ENCODE results near the gene CCT2.

The CCT2 gene

GRCh38 chr12:69575346-69575745, 9.9 kb upstream of the CCT2 start:
- peaks cover 1% of the 10 kb centered on the region; the same call in 1 of the 2 replicates for H3K36me3 ChIP-seq (ENCODE audit: control insufficient read depth, insufficient read depth, low read length)
- no peak for TF ChIP-seq CTCF (IDR thresholded peaks at IDR 0.05; ENCODE audit: insufficient read depth, low read length, poor library complexity, severe bottlenecking)

DNA sequence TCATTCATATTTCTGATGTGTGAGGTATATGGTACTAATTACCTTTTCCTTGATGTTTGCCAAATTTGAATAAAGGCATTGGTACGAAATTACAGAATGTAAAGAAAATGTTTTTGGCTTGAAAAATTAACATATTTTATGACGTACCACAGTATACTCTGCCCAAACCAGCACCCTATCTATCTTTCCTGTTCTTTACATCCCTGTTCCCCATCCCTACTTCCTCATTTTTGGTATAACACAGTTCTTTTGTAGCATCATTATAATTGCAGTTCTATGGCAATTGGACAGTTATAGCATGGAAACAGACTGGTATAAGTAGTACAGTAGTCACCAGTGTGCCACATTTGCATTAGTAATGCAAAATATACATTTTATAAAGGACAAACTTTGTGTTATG, 7.0 kb upstream of the CCT2 start:
- Histone ChIP-seq H3K36me3 (ENCODE audit: control insufficient read depth, insufficient read depth, low read length) (peaks cover 1% of the 10 kb centered on the region; the same call in 1 of the 2 replicates), H3K4me3 (replicated peaks; ENCODE audit: low read depth, low read length) (no peak overlapping the region), H3K27me3 (replicated peaks; ENCODE audit: control insufficient read depth, insufficient read depth, low read length) (no peaks in the 10 kb centered on the region)
- no peak for TF ChIP-seq CTCF (IDR thresholded peaks at IDR 0.05; ENCODE audit: insufficient read depth, low read length, poor library complexity, severe bottlenecking)
- no peak for DNase-seq (ENCODE audit: extremely low read depth, insufficient read length)

More at GRCh38 chr12:69575346-69575745, 9.9 kb upstream of the CCT2 start:
- DNase-seq (ENCODE audit: extremely low read depth, insufficient read length): no peak
- no peaks in the 10 kb centered on the region for H3K27me3 ChIP-seq (replicated peaks; ENCODE audit: control insufficient read depth, insufficient read depth, low read length)
- H3K4me3 ChIP-seq (replicated peaks; ENCODE audit: low read depth, low read length): no peak overlapping the region

GRCh38 chr12:69579029-69579428, 6.2 kb upstream of the CCT2 start:
- no peak overlapping the region for H3K4me3 ChIP-seq (replicated peaks; ENCODE audit: low read depth, low read length)
- DNase-seq (ENCODE audit: extremely low read depth, insufficient read length): no peak
- H3K36me3 ChIP-seq (ENCODE audit: control insufficient read depth, insufficient read depth, low read length): peaks cover 1% of the 10 kb centered on the region; the same call in 1 of the 2 replicates
- H3K27me3 ChIP-seq (replicated peaks; ENCODE audit: control insufficient read depth, insufficient read depth, low read length): no peaks in the 10 kb centered on the region
- TF ChIP-seq CTCF (IDR thresholded peaks at IDR 0.05; ENCODE audit: insufficient read depth, low read length, poor library complexity, severe bottlenecking): peak; percentile 12

DNA sequence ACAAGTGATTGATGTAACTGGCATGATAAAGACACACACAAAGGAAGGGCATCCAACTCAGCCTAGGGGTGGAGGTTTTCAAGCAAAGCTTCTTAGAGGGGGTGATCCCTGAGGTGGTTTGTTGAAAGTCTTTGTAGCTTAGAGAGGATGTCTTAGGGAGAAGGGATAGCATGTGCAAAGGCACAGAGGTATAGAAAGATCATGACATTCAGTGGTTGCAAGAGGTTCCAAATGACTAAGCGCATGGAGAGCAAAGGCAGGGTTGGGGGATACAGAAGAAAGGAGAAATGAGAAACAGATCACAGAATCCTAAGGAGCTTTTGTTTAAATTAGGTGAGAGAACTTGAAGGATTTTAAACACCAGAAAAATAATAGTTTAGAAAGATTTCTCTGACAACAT, 5.2 kb upstream of the CCT2 start:
- H3K27me3 ChIP-seq (replicated peaks; ENCODE audit: control insufficient read depth, insufficient read depth, low read length): no peaks in the 10 kb centered on the region
- TF ChIP-seq CTCF (IDR thresholded peaks at IDR 0.05; ENCODE audit: insufficient read depth, low read length, poor library complexity, severe bottlenecking): no peak
- no peak overlapping the region for H3K4me3 ChIP-seq (replicated peaks; ENCODE audit: low read depth, low read length)
- DNase-seq (ENCODE audit: extremely low read depth, insufficient read length): no peak
- no peaks in the 10 kb centered on the region for H3K36me3 ChIP-seq (ENCODE audit: control insufficient read depth, insufficient read depth, low read length)

DNA sequence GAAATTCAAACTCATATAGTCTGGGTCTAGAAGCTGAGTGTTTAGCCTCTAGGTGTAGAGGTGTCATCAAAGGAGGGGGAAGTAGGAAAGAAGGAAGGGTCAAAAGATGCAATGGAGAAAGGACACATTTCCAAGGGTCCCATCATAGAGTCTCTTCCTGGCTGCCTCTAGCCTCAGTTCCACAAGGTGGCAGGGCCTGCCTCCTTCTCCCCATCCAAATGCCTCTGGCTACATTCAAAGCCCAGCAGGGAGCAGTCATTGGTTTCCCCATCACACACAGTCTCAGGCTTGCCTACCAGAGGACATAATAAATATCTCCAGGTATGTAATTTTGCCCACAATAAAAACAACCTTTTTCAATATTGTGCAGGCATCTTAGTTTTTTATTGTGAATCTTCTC, 2.1 kb upstream of the CCT2 start:
- H3K36me3 ChIP-seq (ENCODE audit: control insufficient read depth, insufficient read depth, low read length): peaks cover 4% of the 10 kb centered on the region
- no peak for TF ChIP-seq CTCF (IDR thresholded peaks at IDR 0.05; ENCODE audit: insufficient read depth, low read length, poor library complexity, severe bottlenecking)
- no peak for DNase-seq (ENCODE audit: extremely low read depth, insufficient read length)
- H3K4me3 ChIP-seq (replicated peaks; ENCODE audit: low read depth, low read length): no peak overlapping the region
- H3K27me3 ChIP-seq (replicated peaks; ENCODE audit: control insufficient read depth, insufficient read depth, low read length): no peaks in the 10 kb centered on the region

- Histone ChIP-seq H3K36me3 (ENCODE audit: control insufficient read depth, insufficient read depth, low read length) (peaks cover 15% of the 10 kb centered on the region), H3K27me3 (replicated peaks; ENCODE audit: control insufficient read depth, insufficient read depth, low read length) (no peaks in the 10 kb centered on the region), H3K4me3 (replicated peaks; ENCODE audit: low read depth, low read length) (no peak overlapping the region)
- no peak for TF ChIP-seq CTCF (IDR thresholded peaks at IDR 0.05; ENCODE audit: insufficient read depth, low read length, poor library complexity, severe bottlenecking)
- DNase-seq (ENCODE audit: extremely low read depth, insufficient read length): no peak
Measured at GRCh38 chr12:69588527-69588926, 3.3 kb downstream of the CCT2 start.
